ENCODE data around the gene DCLK2.

Gene DCLK2

DNA sequence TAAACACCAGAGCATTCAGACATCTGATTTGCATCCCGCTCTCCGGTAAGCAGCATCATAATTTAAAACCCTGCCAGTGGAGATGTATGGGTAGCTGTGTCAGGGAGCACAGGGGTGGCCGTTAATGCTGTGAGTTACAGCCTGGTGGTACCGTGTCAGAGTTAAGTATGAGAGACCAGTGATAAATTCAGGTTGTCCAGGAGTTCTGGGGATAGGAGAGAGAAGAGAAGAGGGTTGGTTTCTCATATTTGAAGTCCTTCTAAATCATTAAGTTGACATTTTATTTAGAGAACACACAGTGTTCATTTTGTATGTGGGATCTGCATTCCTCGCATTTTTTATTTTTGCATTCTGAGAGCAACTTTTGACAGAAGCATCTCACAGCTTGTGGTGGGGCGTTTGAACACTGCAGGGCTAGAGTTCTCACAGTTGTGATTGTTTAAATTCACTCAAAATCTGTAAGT lies 157.6 kb downstream of the DCLK2 start:
- Histone ChIP-seq H3K4me3 (ENCODE audit: low read length) (no peak overlapping the region), H3K9ac (ENCODE audit: low read length) (no peak overlapping the region), H3K36me3 (ENCODE audit: control insufficient read depth, insufficient read depth, low read length) (no peaks in the 10 kb centered on the region), H3K27me3 (ENCODE audit: control insufficient read depth, insufficient read depth, low read length) (no peaks in the 10 kb centered on the region), H3K4me1 (ENCODE audit: control insufficient read depth, insufficient read depth, low read length) (no peaks in the 10 kb centered on the region), H3K9me3 (ENCODE audit: control insufficient read depth, low read length) (no peaks in the 10 kb centered on the region)

DNA sequence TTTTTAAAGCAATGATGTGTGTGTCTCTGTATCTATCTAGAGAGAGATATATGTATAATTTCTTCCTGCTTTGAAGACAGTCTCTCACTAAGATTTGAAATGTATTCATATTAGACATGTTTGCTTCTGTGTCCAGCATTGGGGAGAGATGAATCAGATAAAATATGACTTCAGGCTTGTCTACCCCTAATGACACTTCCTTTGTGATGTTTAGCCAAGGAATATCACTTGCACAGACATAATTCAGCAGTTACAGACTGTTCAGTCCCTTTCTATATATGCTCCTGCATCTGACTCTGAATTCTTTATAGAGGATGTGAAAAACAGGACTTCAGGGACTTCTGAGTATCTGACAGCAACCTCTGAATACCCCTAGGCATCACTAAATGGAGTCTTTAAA lies 158.4 kb downstream of the DCLK2 start:
- Histone ChIP-seq H3K9ac (ENCODE audit: low read length) (no peak overlapping the region), H3K4me1 (ENCODE audit: control insufficient read depth, insufficient read depth, low read length) (no peaks in the 10 kb centered on the region), H3K4me3 (ENCODE audit: low read length) (no peak overlapping the region), H3K27me3 (ENCODE audit: control insufficient read depth, insufficient read depth, low read length) (no peaks in the 10 kb centered on the region), H3K9me3 (ENCODE audit: control insufficient read depth, low read length) (no peaks in the 10 kb centered on the region), H3K36me3 (ENCODE audit: control insufficient read depth, insufficient read depth, low read length) (no peaks in the 10 kb centered on the region)

DNA sequence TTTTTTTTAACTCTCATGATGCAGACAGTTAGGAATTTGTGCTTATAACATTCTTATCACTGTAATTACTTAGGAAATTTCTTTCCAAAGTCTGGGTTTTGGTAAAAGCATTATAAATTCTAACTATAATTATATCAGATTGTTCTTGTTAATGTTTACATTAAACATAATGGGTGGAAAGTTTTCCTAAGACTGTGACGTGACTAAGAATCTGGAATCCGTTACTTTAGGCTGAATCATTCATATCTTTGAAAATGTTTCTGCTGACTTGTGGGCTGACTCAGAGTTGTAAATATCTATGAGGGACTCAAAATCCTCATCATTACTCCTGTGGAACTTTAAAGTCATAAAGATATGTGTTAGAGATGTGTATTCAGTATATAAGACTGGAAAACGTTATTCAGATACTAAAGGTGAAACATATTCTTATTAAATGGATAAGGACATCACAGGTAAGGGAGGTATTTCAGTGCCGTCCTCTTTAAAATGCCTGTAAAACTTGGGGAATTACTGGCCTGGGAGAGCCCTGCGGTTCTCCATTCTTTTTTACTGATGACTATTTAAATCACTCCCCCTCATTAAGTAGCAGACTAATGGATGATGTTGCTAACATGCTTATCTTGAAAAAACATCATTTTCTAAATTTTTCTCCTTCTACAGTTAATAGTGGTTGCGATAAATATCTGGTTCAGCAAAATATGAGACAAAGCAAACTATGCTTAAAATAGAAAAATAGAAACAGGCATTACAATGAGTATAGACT lies 159.0 kb downstream of the DCLK2 start:
- H3K27me3 ChIP-seq (ENCODE audit: control insufficient read depth, insufficient read depth, low read length): no peaks in the 10 kb centered on the region
- no peak overlapping the region for H3K9ac ChIP-seq (ENCODE audit: low read length)
- no peaks in the 10 kb centered on the region for H3K9me3 ChIP-seq (ENCODE audit: control insufficient read depth, low read length)
- no peak overlapping the region for H3K4me3 ChIP-seq (ENCODE audit: low read length)
- no peaks in the 10 kb centered on the region for H3K4me1 ChIP-seq (ENCODE audit: control insufficient read depth, insufficient read depth, low read length)
- H3K36me3 ChIP-seq (ENCODE audit: control insufficient read depth, insufficient read depth, low read length): no peaks in the 10 kb centered on the region

DNA sequence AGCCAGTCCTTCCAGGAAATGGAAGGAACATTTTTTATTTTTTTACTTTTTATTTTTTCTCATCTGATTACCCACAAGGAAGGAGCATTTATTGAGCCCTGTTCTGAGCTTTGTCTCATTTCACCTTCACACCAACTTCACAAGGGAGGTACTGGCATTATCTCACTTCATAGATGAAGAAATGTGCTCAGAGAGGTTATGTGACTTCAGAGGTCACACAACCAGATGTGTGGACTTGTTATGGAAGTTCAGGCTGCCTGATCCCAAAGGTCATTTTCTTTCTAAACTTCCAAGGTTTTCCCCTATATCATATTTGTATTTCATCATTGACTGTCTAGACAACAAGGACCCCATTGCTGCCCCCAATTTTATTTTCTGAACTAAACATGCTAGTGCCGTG lies 160.3 kb downstream of the DCLK2 start:
- Histone ChIP-seq H3K9ac (ENCODE audit: low read length) (no peak overlapping the region), H3K36me3 (ENCODE audit: control insufficient read depth, insufficient read depth, low read length) (no peaks in the 10 kb centered on the region), H3K9me3 (ENCODE audit: control insufficient read depth, low read length) (no peaks in the 10 kb centered on the region), H3K4me3 (ENCODE audit: low read length) (no peak overlapping the region), H3K4me1 (ENCODE audit: control insufficient read depth, insufficient read depth, low read length) (no peaks in the 10 kb centered on the region), H3K27me3 (ENCODE audit: control insufficient read depth, insufficient read depth, low read length) (no peaks in the 10 kb centered on the region)

DNA sequence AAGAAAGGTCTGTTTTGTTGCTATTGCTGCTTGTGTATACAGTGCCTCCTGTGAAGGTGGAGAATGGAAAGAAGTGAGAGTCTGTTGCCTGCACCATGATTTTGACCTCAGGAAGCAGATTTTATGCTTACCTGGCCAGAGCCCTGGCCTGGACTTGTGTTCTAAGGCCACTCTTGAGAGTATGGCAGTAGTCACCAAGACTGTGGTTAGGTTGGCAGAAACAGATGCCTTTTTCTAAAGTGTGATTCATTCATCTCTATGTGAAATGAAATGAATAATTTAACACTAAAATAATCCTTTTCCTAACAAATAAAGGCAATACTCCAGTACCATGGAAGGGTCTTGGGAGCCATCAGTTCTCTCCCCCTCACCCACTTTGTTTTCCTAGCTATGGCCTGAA lies 161.8 kb downstream of the DCLK2 start:
- Histone ChIP-seq H3K4me3 (ENCODE audit: low read length) (no peak overlapping the region), H3K4me1 (ENCODE audit: control insufficient read depth, insufficient read depth, low read length) (no peaks in the 10 kb centered on the region), H3K36me3 (ENCODE audit: control insufficient read depth, insufficient read depth, low read length) (no peaks in the 10 kb centered on the region), H3K27me3 (ENCODE audit: control insufficient read depth, insufficient read depth, low read length) (no peaks in the 10 kb centered on the region), H3K9ac (ENCODE audit: low read length) (no peak overlapping the region), H3K9me3 (ENCODE audit: control insufficient read depth, low read length) (no peaks in the 10 kb centered on the region)

DNA sequence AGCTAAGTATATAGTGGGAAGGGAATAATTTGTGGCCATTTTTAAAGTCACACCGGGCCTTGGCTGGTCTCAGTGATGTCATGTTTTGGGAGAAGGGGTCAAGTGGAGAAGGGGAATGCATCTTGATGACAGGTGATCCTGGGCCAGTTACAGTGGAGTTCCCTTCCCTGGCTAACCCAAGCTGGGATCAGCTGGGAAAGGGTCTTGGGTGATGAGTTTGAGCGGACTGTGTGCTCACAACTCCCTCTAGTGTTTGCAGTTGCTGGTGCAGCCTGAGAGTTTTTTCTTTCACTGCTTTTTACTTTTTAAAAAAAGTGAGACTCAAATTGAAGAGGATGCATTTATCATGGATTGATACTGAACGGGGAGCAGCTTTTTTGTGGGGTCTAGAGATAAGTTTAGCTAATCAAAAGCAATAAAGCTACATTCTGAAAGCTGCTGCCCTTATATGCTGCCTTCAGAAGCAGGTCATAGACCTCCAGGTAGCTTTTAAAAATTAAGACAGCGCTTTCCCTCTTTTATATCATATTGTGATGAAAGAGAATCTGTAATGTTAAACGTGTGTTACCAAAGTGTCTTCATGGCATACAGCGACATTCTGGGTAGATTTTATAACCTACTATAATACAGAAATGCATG lies 164.7 kb downstream of the DCLK2 start:
- H3K27me3 ChIP-seq (ENCODE audit: control insufficient read depth, insufficient read depth, low read length): no peaks in the 10 kb centered on the region
- no peaks in the 10 kb centered on the region for H3K9me3 ChIP-seq (ENCODE audit: control insufficient read depth, low read length)
- no peak overlapping the region for H3K9ac ChIP-seq (ENCODE audit: low read length)
- H3K4me1 ChIP-seq (ENCODE audit: control insufficient read depth, insufficient read depth, low read length): no peaks in the 10 kb centered on the region
- no peak overlapping the region for H3K4me3 ChIP-seq (ENCODE audit: low read length)
- no peaks in the 10 kb centered on the region for H3K36me3 ChIP-seq (ENCODE audit: control insufficient read depth, insufficient read depth, low read length)

DNA sequence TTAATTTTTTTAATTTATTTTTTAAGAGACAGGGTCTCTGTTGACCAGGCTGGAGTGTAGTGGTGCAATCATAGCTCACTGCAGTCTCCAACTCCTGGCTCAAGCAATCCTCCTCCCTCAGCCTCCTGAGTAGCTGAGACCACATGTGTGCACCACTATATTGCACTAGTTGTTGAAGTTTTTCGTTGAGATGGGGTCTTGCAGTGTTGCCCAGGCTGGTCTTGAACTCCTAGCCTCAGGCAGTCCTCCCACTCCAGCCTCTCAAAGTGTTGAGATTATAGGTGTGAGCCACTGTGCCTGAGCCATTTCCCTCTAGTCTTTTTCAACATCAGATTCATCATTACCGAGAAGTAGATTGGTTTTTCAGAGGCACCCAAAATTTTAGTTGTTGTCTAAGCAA lies 165.7 kb downstream of the DCLK2 start:
- no peaks in the 10 kb centered on the region for H3K27me3 ChIP-seq (ENCODE audit: control insufficient read depth, insufficient read depth, low read length)
- H3K9ac ChIP-seq (ENCODE audit: low read length): no peak overlapping the region
- H3K4me1 ChIP-seq (ENCODE audit: control insufficient read depth, insufficient read depth, low read length): no peaks in the 10 kb centered on the region
- H3K36me3 ChIP-seq (ENCODE audit: control insufficient read depth, insufficient read depth, low read length): no peaks in the 10 kb centered on the region
- no peak overlapping the region for H3K4me3 ChIP-seq (ENCODE audit: low read length)
- H3K9me3 ChIP-seq (ENCODE audit: control insufficient read depth, low read length): no peaks in the 10 kb centered on the region

DNA sequence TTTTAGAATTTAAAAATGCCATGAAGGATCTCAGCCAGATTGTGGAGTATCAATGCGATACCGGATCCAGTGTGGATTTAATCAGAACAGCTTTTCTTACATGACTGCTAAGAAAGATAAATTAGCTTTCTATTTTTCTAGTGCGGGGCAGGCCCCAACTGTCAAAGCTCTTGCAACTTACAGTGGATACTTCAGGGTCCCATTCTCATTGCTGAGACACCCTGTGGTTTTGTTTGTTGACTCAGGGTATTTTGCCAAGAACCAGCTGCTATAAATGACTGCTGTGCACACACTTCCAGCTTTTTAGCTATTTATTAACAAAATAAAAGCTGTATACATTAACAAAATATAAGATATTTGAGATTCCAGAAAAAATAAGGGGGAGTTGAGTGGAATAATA lies 166.4 kb downstream of the DCLK2 start:
- no peak overlapping the region for H3K4me3 ChIP-seq (ENCODE audit: low read length)
- no peaks in the 10 kb centered on the region for H3K36me3 ChIP-seq (ENCODE audit: control insufficient read depth, insufficient read depth, low read length)
- no peaks in the 10 kb centered on the region for H3K27me3 ChIP-seq (ENCODE audit: control insufficient read depth, insufficient read depth, low read length)
- no peak overlapping the region for H3K9ac ChIP-seq (ENCODE audit: low read length)
- H3K9me3 ChIP-seq (ENCODE audit: control insufficient read depth, low read length): no peaks in the 10 kb centered on the region
- no peaks in the 10 kb centered on the region for H3K4me1 ChIP-seq (ENCODE audit: control insufficient read depth, insufficient read depth, low read length)

DNA sequence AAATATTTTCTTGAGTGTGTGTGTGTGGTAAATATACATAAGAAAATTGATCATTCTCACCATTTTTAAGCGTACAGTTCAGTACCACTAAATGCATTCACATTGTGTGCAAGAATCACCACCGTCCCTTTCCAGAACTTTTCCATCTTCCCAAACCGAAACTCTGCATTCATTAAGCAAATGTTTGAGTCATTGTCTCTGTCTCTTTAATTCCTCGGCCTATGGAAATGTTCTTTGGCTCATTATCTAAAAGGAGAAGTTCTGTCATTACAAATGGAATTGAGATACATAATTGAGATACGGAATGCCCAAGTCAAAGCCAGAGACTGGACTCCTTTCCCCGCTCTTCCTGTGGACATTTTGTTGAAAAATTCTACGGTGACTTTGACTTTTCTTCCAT lies 168.9 kb downstream of the DCLK2 start:
- H3K36me3 ChIP-seq (ENCODE audit: control insufficient read depth, insufficient read depth, low read length): no peaks in the 10 kb centered on the region
- no peaks in the 10 kb centered on the region for H3K4me1 ChIP-seq (ENCODE audit: control insufficient read depth, insufficient read depth, low read length)
- H3K4me3 ChIP-seq (ENCODE audit: low read length): no peak overlapping the region
- no peaks in the 10 kb centered on the region for H3K27me3 ChIP-seq (ENCODE audit: control insufficient read depth, insufficient read depth, low read length)
- H3K9ac ChIP-seq (ENCODE audit: low read length): no peak overlapping the region
- no peaks in the 10 kb centered on the region for H3K9me3 ChIP-seq (ENCODE audit: control insufficient read depth, low read length)

DNA sequence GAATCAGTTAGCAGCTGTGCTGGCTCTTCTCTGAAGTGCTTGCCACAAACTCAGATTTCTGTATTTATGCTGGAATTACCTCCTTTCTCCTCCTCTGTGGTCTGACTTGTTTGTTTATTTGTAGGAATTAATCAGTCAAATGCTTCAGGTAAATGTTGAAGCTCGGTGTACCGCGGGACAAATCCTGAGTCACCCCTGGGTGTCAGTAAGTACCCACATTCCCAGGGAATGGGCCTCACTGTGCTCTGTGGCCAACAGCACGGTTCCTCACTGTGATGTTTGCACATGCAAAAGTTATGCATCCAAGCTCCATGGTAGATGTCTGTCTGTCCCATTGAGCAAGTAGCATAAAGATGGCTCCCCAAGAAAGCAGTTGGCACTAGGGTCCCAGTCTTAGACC lies 169.9 kb downstream of the DCLK2 start:
- H3K4me1 ChIP-seq (ENCODE audit: control insufficient read depth, insufficient read depth, low read length): no peaks in the 10 kb centered on the region
- no peak overlapping the region for H3K9ac ChIP-seq (ENCODE audit: low read length)
- H3K27me3 ChIP-seq (ENCODE audit: control insufficient read depth, insufficient read depth, low read length): no peaks in the 10 kb centered on the region
- no peaks in the 10 kb centered on the region for H3K36me3 ChIP-seq (ENCODE audit: control insufficient read depth, insufficient read depth, low read length)
- no peaks in the 10 kb centered on the region for H3K9me3 ChIP-seq (ENCODE audit: control insufficient read depth, low read length)
- no peak overlapping the region for H3K4me3 ChIP-seq (ENCODE audit: low read length)

DNA sequence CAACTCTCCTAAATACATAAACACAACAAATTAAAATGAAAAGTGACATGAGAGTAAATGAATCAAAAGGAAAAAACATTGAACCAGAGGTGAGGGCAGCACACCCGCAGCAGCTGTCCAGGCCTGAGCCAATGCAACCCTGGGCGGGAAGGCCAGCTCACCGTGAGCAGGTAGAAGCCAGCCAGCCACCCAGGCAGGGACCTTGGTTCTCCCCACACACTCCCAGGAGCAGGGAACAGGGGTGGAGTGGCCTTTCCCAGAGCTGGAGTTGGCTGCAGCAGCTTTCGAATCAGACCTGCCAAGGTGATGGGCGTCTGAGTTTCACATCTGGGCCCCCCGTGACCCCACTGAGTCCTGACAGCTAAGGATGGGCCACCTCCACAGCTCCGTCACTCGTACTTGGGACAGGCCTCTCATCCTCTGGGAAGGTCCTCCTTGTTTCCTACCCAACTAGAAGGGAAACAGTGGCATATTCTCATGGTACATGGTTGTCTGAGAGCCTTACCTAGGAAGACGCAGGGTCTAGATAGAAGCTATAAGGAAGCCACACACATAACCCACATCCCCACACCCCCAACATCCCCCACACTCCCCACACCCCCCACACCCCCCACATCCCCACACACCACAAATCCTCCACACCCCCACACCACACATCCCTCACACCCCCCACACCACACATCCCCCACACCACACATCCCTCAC lies 172.2 kb downstream of the DCLK2 start:
- H3K9me3 ChIP-seq (ENCODE audit: control insufficient read depth, low read length): no peaks in the 10 kb centered on the region
- no peak overlapping the region for H3K9ac ChIP-seq (ENCODE audit: low read length)
- no peaks in the 10 kb centered on the region for H3K27me3 ChIP-seq (ENCODE audit: control insufficient read depth, insufficient read depth, low read length)
- no peak overlapping the region for H3K4me3 ChIP-seq (ENCODE audit: low read length)
- H3K4me1 ChIP-seq (ENCODE audit: control insufficient read depth, insufficient read depth, low read length): no peaks in the 10 kb centered on the region
- H3K36me3 ChIP-seq (ENCODE audit: control insufficient read depth, insufficient read depth, low read length): no peaks in the 10 kb centered on the region

DNA sequence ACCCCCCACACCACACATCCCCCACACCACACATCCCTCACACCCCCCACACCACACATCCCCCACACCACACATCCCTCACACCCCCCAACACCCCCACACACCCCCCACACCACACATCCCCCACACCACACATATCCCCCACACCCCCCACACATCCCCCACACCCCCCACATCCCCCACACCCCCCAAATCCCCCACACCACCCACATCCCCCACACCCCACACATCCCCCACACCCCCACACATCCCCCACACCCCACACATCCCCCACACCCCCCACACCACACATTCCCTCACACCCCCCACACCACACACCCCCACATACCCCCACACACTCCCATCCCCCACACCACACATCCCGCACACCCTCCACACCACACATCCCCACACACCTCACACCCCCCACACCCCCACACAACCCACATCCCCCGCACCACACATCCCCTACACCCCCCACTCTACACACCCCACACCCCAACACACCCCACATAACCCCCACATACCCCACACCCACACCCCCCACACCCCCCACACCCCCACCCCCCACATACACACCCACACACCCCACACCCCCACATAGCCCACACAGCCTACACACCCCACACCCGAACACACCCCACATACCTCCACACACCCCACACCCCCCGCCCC lies 172.9 kb downstream of the DCLK2 start:
- Histone ChIP-seq H3K27me3 (ENCODE audit: control insufficient read depth, insufficient read depth, low read length) (no peaks in the 10 kb centered on the region), H3K9me3 (ENCODE audit: control insufficient read depth, low read length) (no peaks in the 10 kb centered on the region), H3K4me1 (ENCODE audit: control insufficient read depth, insufficient read depth, low read length) (no peaks in the 10 kb centered on the region), H3K4me3 (ENCODE audit: low read length) (no peak overlapping the region), H3K36me3 (ENCODE audit: control insufficient read depth, insufficient read depth, low read length) (no peaks in the 10 kb centered on the region), H3K9ac (ENCODE audit: low read length) (no peak overlapping the region)
